Parathyroid adenoma (tissue), 2 donors: ENCODE measurements around the gene C4A.
"Not testable (repeated sequence)": the region's sequence is repeated elsewhere in the genome, so short reads cannot be mapped to it uniquely, and the experiment has no call there.

Experiments
- H2AFZ ChIP-seq: fragments of 300-600 bp; sonication (generic); one replicate; pipeline ENCODE4 v1.7.0; 2017; ENCODE audit warnings: antibody characterized with exemption, mild to moderate bottlenecking
- H3K27ac ChIP-seq: fragments of 300-600 bp; sonication (generic); one replicate; pipeline ENCODE4 v1.7.0; 2017
- H3K27me3 ChIP-seq: fragments of 300-600 bp; sonication (generic); one replicate; pipeline ENCODE4 v1.7.0; 2017; ENCODE audit warnings: low read length; ENCODE audit not compliant: control insufficient read depth, insufficient read depth
- H3K36me3 ChIP-seq: fragments of 300-600 bp; sonication (generic); one replicate; pipeline ENCODE4 v1.7.0; 2017; ENCODE audit warnings: low read length; ENCODE audit not compliant: control insufficient read depth, insufficient read depth
- H3K4me1 ChIP-seq: fragments of 300-600 bp; sonication (generic); one replicate; pipeline ENCODE4 v1.7.0; 2017; ENCODE audit warnings: control low read depth
- H3K4me2 ChIP-seq: fragments of 300-600 bp; sonication (generic); one replicate; pipeline ENCODE4 v1.7.0; 2017; ENCODE audit warnings: low read length
- H3K4me3 ChIP-seq: fragments of 300-600 bp; sonication (generic); one replicate; pipeline ENCODE4 v1.7.0; 2017; ENCODE audit warnings: low read depth, low read length
- H3K79me2 ChIP-seq: fragments of 300-600 bp; sonication (generic); one replicate; pipeline ENCODE4 v1.7.0; 2017; ENCODE audit warnings: control low read depth
- H3K9ac ChIP-seq: fragments of 300-600 bp; sonication (generic); one replicate; pipeline ENCODE4 v1.7.0; 2017; ENCODE audit warnings: mild to moderate bottlenecking
- H3K9me3 ChIP-seq: fragments of 300-600 bp; sonication (generic); one replicate; pipeline ENCODE4 v1.7.0; 2017; ENCODE audit warnings: low read length; ENCODE audit not compliant: control insufficient read depth
- TF ChIP-seq, protein P1 (sequence below): fragments of 300-600 bp; sonication (generic); IDR thresholded peaks from one replicate; pipeline ENCODE4 v1.7.0; 2017; ENCODE audit warnings: antibody characterized with exemption, mild to moderate bottlenecking
- donor health status: primary hyperparathyroidism.

Gene C4A

GRCh38 chr6:32047539-32047854 lies 65.6 kb downstream of the C4A start:
- H2AFZ ChIP-seq = no peak overlapping the region
- H3K9ac ChIP-seq = no peak overlapping the region
- no peak overlapping the region for H3K4me3 ChIP-seq
- no peaks in the 10 kb centered on the region for H3K36me3 ChIP-seq
- no peaks in the 10 kb centered on the region for H3K79me2 ChIP-seq
- TF ChIP-seq, protein P1, sequence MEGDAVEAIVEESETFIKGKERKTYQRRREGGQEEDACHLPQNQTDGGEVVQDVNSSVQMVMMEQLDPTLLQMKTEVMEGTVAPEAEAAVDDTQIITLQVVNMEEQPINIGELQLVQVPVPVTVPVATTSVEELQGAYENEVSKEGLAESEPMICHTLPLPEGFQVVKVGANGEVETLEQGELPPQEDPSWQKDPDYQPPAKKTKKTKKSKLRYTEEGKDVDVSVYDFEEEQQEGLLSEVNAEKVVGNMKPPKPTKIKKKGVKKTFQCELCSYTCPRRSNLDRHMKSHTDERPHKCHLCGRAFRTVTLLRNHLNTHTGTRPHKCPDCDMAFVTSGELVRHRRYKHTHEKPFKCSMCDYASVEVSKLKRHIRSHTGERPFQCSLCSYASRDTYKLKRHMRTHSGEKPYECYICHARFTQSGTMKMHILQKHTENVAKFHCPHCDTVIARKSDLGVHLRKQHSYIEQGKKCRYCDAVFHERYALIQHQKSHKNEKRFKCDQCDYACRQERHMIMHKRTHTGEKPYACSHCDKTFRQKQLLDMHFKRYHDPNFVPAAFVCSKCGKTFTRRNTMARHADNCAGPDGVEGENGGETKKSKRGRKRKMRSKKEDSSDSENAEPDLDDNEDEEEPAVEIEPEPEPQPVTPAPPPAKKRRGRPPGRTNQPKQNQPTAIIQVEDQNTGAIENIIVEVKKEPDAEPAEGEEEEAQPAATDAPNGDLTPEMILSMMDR = no peak
- no peaks in the 10 kb centered on the region for H3K27me3 ChIP-seq
- no peak overlapping the region for H3K27ac ChIP-seq
- H3K4me1 ChIP-seq = no peaks in the 10 kb centered on the region
- H3K4me2 ChIP-seq = no peak overlapping the region
- no peaks in the 10 kb centered on the region for H3K9me3 ChIP-seq

GRCh38 chr6:32047855-32048766 lies 66.3 kb downstream of the C4A start:
- no peak overlapping the region for H3K27ac ChIP-seq
- TF ChIP-seq, protein P1 = peak; percentile 79
- H3K9ac ChIP-seq = no peak overlapping the region

GRCh38 chr6:32049149-32049548 lies 67.3 kb downstream of the C4A start:
- H3K27ac ChIP-seq, H2AFZ ChIP-seq, H3K79me2 ChIP-seq, H3K4me2 ChIP-seq, H3K9me3 ChIP-seq, H3K36me3 ChIP-seq, H3K9ac ChIP-seq, H3K4me3 ChIP-seq, H3K4me1 ChIP-seq, H3K27me3 ChIP-seq: not testable (repeated sequence)

More at GRCh38 chr6:32047855-32048766, 66.3 kb downstream of the C4A start:
- no peaks in the 10 kb centered on the region for H3K9me3 ChIP-seq
- no peaks in the 10 kb centered on the region for H3K79me2 ChIP-seq
- no peaks in the 10 kb centered on the region for H3K27me3 ChIP-seq
- H3K36me3 ChIP-seq = no peaks in the 10 kb centered on the region
- H3K4me2 ChIP-seq = no peak overlapping the region
- no peaks in the 10 kb centered on the region for H3K4me1 ChIP-seq
- no peak overlapping the region for H3K4me3 ChIP-seq
- peak overlapping the region; percentile 54 for H2AFZ ChIP-seq

- not testable (repeated sequence) for H3K4me1 ChIP-seq, H3K4me2 ChIP-seq, H3K9me3 ChIP-seq, H3K79me2 ChIP-seq, H3K36me3 ChIP-seq, H3K27me3 ChIP-seq, H3K4me3 ChIP-seq, H2AFZ ChIP-seq, H3K9ac ChIP-seq, H3K27ac ChIP-seq
These were observed 67.9 kb downstream of the C4A start for GRCh38 chr6:32049736-32050135.

- Histone ChIP-seq H3K9ac (no peak overlapping the region), H3K9me3 (no peaks in the 10 kb centered on the region), H3K79me2 (no peaks in the 10 kb centered on the region), H3K36me3 (no peaks in the 10 kb centered on the region), H3K4me2 (no peak overlapping the region), H3K4me1 (no peaks in the 10 kb centered on the region), H2AFZ (no peak overlapping the region), H3K4me3 (no peak overlapping the region), H3K27me3 (no peaks in the 10 kb centered on the region), H3K27ac (no peak overlapping the region)
- TF ChIP-seq, protein P1 = no peak
These were observed 68.7 kb downstream of the C4A start for GRCh38 chr6:32050562-32050961.
